HG02623 (cell line): ENCODE measurements around the gene LENEP.

Experiments
- ATAC-seq: cut with Tn5 transposase; IDR thresholded peaks from one replicate; pipeline ENCODE4 v1.9.1; 2021; ENCODE audit warnings: moderate library complexity; ENCODE audit not compliant: unreplicated experiment

Gene LENEP

GRCh38 chr1:154993572-154994268, at the start of gene LENEP:
Gene LENEP, plus strand, starts transcription at chr1:154993586. Its CDS starts 22 bp downstream, at chr1:154993608.
- ATAC-seq = no peak

GRCh38 chr1:154943649-154944400, 49.6 kb upstream of the LENEP start:
- no peak for ATAC-seq

- ATAC-seq = no peak
Observed at GRCh38 chr1:154944401-154945159, 48.8 kb upstream of the LENEP start.

- no peak for ATAC-seq
Observed at GRCh38 chr1:154945160-154945961, 48.0 kb upstream of the LENEP start.

GRCh38 chr1:154945962-154946850, 47.2 kb upstream of the LENEP start:
- ATAC-seq = no peak

- no peak for ATAC-seq
Observed at GRCh38 chr1:154948079-154948478, 45.3 kb upstream of the LENEP start.

- no peak for ATAC-seq
Observed at GRCh38 chr1:154951901-154952657, 41.3 kb upstream of the LENEP start.

GRCh38 chr1:154952664-154953063, 40.7 kb upstream of the LENEP start:
- ATAC-seq = no peak

- ATAC-seq = no peak
Observed at GRCh38 chr1:154953611-154954038, 39.8 kb upstream of the LENEP start.

GRCh38 chr1:154954541-154954940, 38.8 kb upstream of the LENEP start:
- no peak for ATAC-seq

GRCh38 chr1:154955039-154955717, 38.2 kb upstream of the LENEP start:
- ATAC-seq = peak; percentile 42

- ATAC-seq = peak; percentile 71
Observed at GRCh38 chr1:154955718-154956543, 37.5 kb upstream of the LENEP start, which contains the start of gene PBXIP1. Gene PBXIP1, minus strand, starts transcription at chr1:154956099. Its CDS starts 2,378 bp downstream, at chr1:154953721.

GRCh38 chr1:154956544-154956941, 36.8 kb upstream of the LENEP start:
- ATAC-seq = no peak

GRCh38 chr1:154957091-154957657, 36.2 kb upstream of the LENEP start:
- ATAC-seq = no peak

GRCh38 chr1:154958036-154958435, 35.4 kb upstream of the LENEP start:
- ATAC-seq = no peak

- no peak for ATAC-seq
Observed at GRCh38 chr1:154958681-154959425, 34.5 kb upstream of the LENEP start.

GRCh38 chr1:154959426-154959780, 34.0 kb upstream of the LENEP start:
- ATAC-seq = no peak
